Cardiac fibroblast (primary cell): ENCODE results near the gene NEB.

Source experiments
- DNase-seq, 2 donors: peaks; one replicate each; pipeline versions ENCODE4 v3.0.0 to v3.0.0-alpha.2; 2010; ENCODE audit warnings: low read depth in 2 of 2
- H3K4me3 ChIP-seq, 2 donors: replicated peaks in 1 of 2; 1 replicate in 1 of 2; 2 replicates in 1 of 2; pipeline ENCODE4 v1.5.1; 2011; ENCODE audit warnings: low read depth in 2 of 2, low read length in 2 of 2, mild to moderate bottlenecking in 2 of 2, moderate library complexity in 1 of 2
- TF ChIP-seq, protein P1 (sequence below): IDR thresholded peaks from one replicate; pipeline ENCODE4 v1.5.1; 2011; ENCODE audit warnings: low read depth, mild to moderate bottlenecking, low read length, inconsistent platforms

NEB gene

DNA sequence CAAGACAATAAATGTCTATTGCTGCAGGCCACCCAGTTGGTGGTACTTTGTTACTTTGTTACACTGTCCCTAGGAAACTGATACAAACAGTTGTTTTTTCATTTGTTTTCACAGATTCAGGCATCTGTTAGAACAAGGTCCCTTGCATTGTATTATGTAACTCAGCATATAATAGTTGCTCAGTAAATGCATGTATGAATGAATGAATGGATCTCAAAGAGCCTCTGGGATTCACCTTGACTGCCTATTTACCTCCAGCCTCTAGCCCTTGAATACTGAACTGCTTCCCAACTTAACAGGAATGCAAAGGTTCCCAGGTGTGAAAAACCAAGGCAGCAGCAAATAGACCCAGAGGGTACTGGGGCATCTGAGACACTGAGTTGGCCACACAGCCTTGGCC is 27.4 kb upstream of the NEB start:
- no peak for DNase-seq
- TF ChIP-seq, protein P1, sequence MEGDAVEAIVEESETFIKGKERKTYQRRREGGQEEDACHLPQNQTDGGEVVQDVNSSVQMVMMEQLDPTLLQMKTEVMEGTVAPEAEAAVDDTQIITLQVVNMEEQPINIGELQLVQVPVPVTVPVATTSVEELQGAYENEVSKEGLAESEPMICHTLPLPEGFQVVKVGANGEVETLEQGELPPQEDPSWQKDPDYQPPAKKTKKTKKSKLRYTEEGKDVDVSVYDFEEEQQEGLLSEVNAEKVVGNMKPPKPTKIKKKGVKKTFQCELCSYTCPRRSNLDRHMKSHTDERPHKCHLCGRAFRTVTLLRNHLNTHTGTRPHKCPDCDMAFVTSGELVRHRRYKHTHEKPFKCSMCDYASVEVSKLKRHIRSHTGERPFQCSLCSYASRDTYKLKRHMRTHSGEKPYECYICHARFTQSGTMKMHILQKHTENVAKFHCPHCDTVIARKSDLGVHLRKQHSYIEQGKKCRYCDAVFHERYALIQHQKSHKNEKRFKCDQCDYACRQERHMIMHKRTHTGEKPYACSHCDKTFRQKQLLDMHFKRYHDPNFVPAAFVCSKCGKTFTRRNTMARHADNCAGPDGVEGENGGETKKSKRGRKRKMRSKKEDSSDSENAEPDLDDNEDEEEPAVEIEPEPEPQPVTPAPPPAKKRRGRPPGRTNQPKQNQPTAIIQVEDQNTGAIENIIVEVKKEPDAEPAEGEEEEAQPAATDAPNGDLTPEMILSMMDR: no peak
- no peak overlapping the region for H3K4me3 ChIP-seq

DNA sequence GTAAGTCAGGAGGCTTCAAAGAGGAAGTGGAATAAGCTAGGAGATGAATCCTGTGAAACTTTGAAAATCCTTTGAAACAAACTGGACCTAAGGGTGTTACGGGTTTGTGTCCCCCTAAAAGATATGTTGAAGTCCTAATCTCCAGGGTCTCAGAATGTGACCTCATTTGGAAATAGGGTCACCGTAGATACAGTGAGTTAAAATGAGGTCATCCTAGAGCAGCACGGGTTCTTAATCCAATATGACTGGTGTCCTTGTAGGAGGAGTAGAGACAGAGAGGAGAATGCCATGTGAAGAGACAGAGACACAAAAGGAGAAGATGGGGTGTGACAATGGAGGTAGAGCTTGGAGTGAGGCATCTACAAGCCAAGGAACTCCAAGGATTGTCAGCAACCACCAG is 26.9 kb upstream of the NEB start:
- TF ChIP-seq, protein P1: no peak
- DNase-seq: no peak

GRCh38 chr2:151760139-151760650 is 25.9 kb upstream of the NEB start:
- H3K4me3 ChIP-seq: no peak overlapping the region
- TF ChIP-seq, protein P1: no peak
- peak; percentile 14 to 22 for DNase-seq

More for the DNA sequence above, 26.9 kb upstream of the NEB start:
- no peak overlapping the region for H3K4me3 ChIP-seq

DNA sequence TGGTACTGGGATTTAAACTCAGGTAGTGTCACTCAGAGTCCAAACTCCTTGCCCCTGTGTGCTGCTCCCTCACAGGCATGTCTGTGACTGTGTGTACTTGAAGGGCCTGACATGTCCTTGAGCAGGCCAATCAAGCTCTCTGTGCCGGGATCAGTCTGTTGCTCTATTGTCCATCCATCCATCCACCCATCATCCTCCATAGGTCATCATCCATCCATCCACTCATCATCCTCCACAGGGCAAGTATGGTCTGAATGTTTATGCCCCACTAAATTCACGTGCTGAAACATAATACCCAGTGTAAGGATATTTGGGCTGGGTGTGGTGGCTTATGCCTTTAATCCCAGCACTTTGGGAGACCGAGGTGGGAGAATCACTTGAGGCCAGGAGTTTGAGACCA is 24.5 kb upstream of the NEB start:
- TF ChIP-seq, protein P1: no peak
- H3K4me3 ChIP-seq: no peak overlapping the region
- DNase-seq: no peak

GRCh38 chr2:151757861-151758260 is 23.6 kb upstream of the NEB start:
- H3K4me3 ChIP-seq: no peak overlapping the region
- peak; percentile 9 to 55 for DNase-seq
- TF ChIP-seq, protein P1: no peak

DNA sequence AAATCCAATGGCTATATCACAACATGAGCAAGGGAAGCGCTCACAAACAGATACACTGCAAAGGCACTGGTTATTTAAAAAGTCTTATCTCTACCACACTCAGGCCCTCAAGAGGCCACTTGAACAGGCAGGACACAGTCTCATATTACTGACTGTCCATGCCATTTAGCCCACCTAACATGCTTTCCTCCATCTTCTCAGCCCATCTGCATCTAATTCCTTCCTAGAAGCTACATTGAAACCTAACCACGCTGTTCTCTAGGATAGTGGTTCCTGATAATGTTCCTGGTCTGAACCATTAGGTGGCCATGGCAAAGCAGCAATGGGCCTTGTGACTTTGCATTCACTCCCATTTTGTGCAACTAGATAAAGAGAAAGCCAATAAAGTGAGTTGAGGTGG is 22.5 kb upstream of the NEB start:
- TF ChIP-seq, protein P1: no peak
- no peak overlapping the region for H3K4me3 ChIP-seq
- DNase-seq: no peak

- DNase-seq: no peak
- TF ChIP-seq, protein P1: no peak
- H3K4me3 ChIP-seq: no peak overlapping the region
Observed at GRCh38 chr2:151754253-151754897, 20.1 kb upstream of the NEB start.
